Upper lobe of right lung (tissue), 1 donor: ENCODE measurements around the gene NTF3. TPM values are rescaled to one million over a fixed set of nuclear protein-coding genes. Genes with fewer than 3 reads are reported as not detected.

Source experiments
- ATAC-seq: fragments of 200-7000 bp; cut with Tn5 transposase; one replicate; pipeline ENCODE4 v1.9.1; 2020; ENCODE audit warnings: mild to moderate bottlenecking, moderate library complexity
- DNase-seq: peaks from one replicate; pipeline ENCODE4 v3.0.0-alpha.2; 2020
- H3K27ac ChIP-seq: fragments of 200-600 bp; one replicate; pipeline ENCODE4 v1.8.0; 2022
- H3K27me3 ChIP-seq: fragments of 200-600 bp; one replicate; pipeline ENCODE4 v1.8.0; 2022; ENCODE audit warnings: mild to moderate bottlenecking
- H3K36me3 ChIP-seq: fragments of 200-600 bp; one replicate; pipeline ENCODE4 v1.8.0; 2022
- H3K4me1 ChIP-seq: fragments of 200-600 bp; one replicate; pipeline ENCODE4 v1.8.0; 2022
- H3K4me3 ChIP-seq: fragments of 200-600 bp; one replicate; pipeline ENCODE4 v1.8.0; 2022; ENCODE audit warnings: mild to moderate bottlenecking
- H3K9me3 ChIP-seq: fragments of 200-600 bp; one replicate; pipeline ENCODE4 v1.8.0; 2022
- CTCF ChIP-seq: fragments of 200-600 bp; IDR thresholded peaks from one replicate; pipeline ENCODE4 v1.8.0; 2022; ENCODE audit warnings: antibody characterized with exemption
- intact Hi-C: fragments of 100-400 bp; cut with DNase I; formaldehyde crosslinking; loops from one replicate; pipeline ENCODE4 v1.11.0; 2022
- total RNA-seq: library from RNA; stranded (reverse); fragmentation: NEBNext Ultra II Directional; extraction: Animal tissue kit (Norgen Biotek cat#: 25700); gene quantifications from one replicate; pipeline ENCODE4 v1.2.1, GENCODE V29; 2021
- donor health status: DM: no; HTN: yes; CAD: no; lungs with severe emphysema.

The NTF3 gene
- total RNA-seq, 1 donor from 2014 or later, result 0.93 TPM

GRCh38 chr12:5461966-5462365 is 30.1 kb downstream of the NTF3 start:
- H3K9me3 ChIP-seq, result no peaks in the 10 kb centered on the region
- no peaks in the 10 kb centered on the region for H3K27me3 ChIP-seq
- no peak for ATAC-seq
- TF ChIP-seq CTCF, result no peak
- no peak for DNase-seq
- intact Hi-C loops, result no loop called here
- H3K4me1 ChIP-seq, result peaks cover 4% of the 10 kb centered on the region
- H3K27ac ChIP-seq, result no peak overlapping the region
- H3K4me3 ChIP-seq, result no peak overlapping the region
- no peaks in the 10 kb centered on the region for H3K36me3 ChIP-seq

- Histone ChIP-seq H3K4me3 (no peak overlapping the region), H3K9me3 (no peaks in the 10 kb centered on the region), H3K36me3 (no peaks in the 10 kb centered on the region), H3K27me3 (peaks cover 1% of the 10 kb centered on the region), H3K27ac (no peak overlapping the region), H3K4me1 (no peaks in the 10 kb centered on the region)
- no peak for TF ChIP-seq CTCF
- DNase-seq (no peak), ATAC-seq (no peak)
- intact Hi-C loops, result no loop called here
Measured at GRCh38 chr12:5464096-5464495, 32.2 kb downstream of the NTF3 start.

GRCh38 chr12:5465384-5465783 is 33.5 kb downstream of the NTF3 start:
- Histone ChIP-seq H3K36me3 (no peaks in the 10 kb centered on the region), H3K9me3 (no peaks in the 10 kb centered on the region), H3K4me3 (no peak overlapping the region), H3K27ac (no peak overlapping the region), H3K27me3 (peaks cover 3% of the 10 kb centered on the region), H3K4me1 (no peaks in the 10 kb centered on the region)
- TF ChIP-seq CTCF, result no peak
- intact Hi-C loops, result no loop called here
- no peak for DNase-seq
- ATAC-seq, result no peak

GRCh38 chr12:5466521-5466960 is 34.6 kb downstream of the NTF3 start:
- Histone ChIP-seq H3K27ac (no peak overlapping the region), H3K9me3 (no peaks in the 10 kb centered on the region)
- intact Hi-C loops, result no loop called here

GRCh38 chr12:5467931-5468330 is 36.0 kb downstream of the NTF3 start:
- Histone ChIP-seq H3K27me3 (peaks cover 3% of the 10 kb centered on the region), H3K27ac (no peak overlapping the region), H3K36me3 (no peaks in the 10 kb centered on the region), H3K4me1 (no peaks in the 10 kb centered on the region), H3K9me3 (no peaks in the 10 kb centered on the region), H3K4me3 (no peak overlapping the region)
- no peak for DNase-seq
- intact Hi-C loops, result no loop called here
- no peak for ATAC-seq
- TF ChIP-seq CTCF, result no peak

More at GRCh38 chr12:5466521-5466960, 34.6 kb downstream of the NTF3 start:
- Histone ChIP-seq H3K36me3 (no peaks in the 10 kb centered on the region), H3K4me3 (no peak overlapping the region), H3K4me1 (no peaks in the 10 kb centered on the region), H3K27me3 (peaks cover 3% of the 10 kb centered on the region)
- ATAC-seq, result peak; percentile 61
- DNase-seq, result no peak
- no peak for TF ChIP-seq CTCF

- Histone ChIP-seq H3K27ac (no peak overlapping the region), H3K36me3 (no peaks in the 10 kb centered on the region), H3K27me3 (peaks cover 7% of the 10 kb centered on the region), H3K4me3 (no peak overlapping the region), H3K9me3 (no peaks in the 10 kb centered on the region), H3K4me1 (no peaks in the 10 kb centered on the region)
- no peak for ATAC-seq
- no peak for DNase-seq
- intact Hi-C loops, result no loop called here
- TF ChIP-seq CTCF, result no peak
Measured at GRCh38 chr12:5470221-5470620, 38.3 kb downstream of the NTF3 start.
